Gastrocnemius medialis (tissue), 4 donors: Measurements from ENCODE around the gene STK11IP. TPM values are rescaled to one million over a fixed set of nuclear protein-coding genes. Genes with fewer than 3 reads are reported as not detected.
A peak's percentile ranks its signal among the peaks of the same experiment; 100 is the strongest.

Experiments used
- ATAC-seq, 2 donors: fragments of 150-250 bp; one replicate each; pipeline ENCODE4 v1.9.1; 2016
- DNase-seq, 2 donors: peaks; one replicate each; pipeline ENCODE4 v3.0.0-alpha.2; 2019
- H3K27ac ChIP-seq, 4 donors: fragments of 200-600 bp; sonication (generic); 1 replicate in 1 of 4; 2 replicates in 3 of 4; pipeline ENCODE4 v1.5.1; 2016 to 2018; ENCODE audit warnings: mild to moderate bottlenecking in 2 of 4, moderate library complexity in 1 of 4
- H3K27me3 ChIP-seq, 3 donors: fragments of 200-600 bp; sonication (generic) in 2 of 3; 1 replicate in 1 of 3; 2 replicates in 2 of 3; pipeline versions ENCODE4 v1.5.1 to v1.6.0; 2016 to 2019; ENCODE audit warnings: mild to moderate bottlenecking in 1 of 3, moderate library complexity in 1 of 3
- H3K36me3 ChIP-seq, 2 donors: fragments of 200-600 bp; sonication (generic) in 1 of 2; one replicate each; pipeline ENCODE4 v1.5.1; 2017 to 2018
- H3K4me1 ChIP-seq, 2 donors: fragments of 200-600 bp; sonication (generic) in 1 of 2; one replicate each; pipeline ENCODE4 v1.5.1; 2016 to 2017; ENCODE audit warnings: mild to moderate bottlenecking in 2 of 2
- H3K4me3 ChIP-seq, 4 donors: fragments of 200-600 bp; sonication (generic) in 3 of 4; 1 replicate in 1 of 4; 2 replicates in 3 of 4; pipeline ENCODE4 v1.5.1; 2016 to 2019; ENCODE audit warnings: mild to moderate bottlenecking in 2 of 4
- H3K9me3 ChIP-seq, 3 donors: fragments of 200-600 bp; sonication (generic) in 2 of 3; 1 replicate in 1 of 3; 2 replicates in 2 of 3; pipeline ENCODE4 v1.5.1; 2016 to 2019
- CTCF ChIP-seq, 5 experiments: fragments of 450-650 bp in 3 of 5; fragments of 200-600 bp in 2 of 5; sonication (generic) in 2 of 5; IDR thresholded peaks in 4 of 5; conservative IDR thresholded peaks in 1 of 5; 1 replicate in 4 of 5; 2 replicates in 1 of 5; pipeline ENCODE4 v1.5.1; 2016 to 2019; ENCODE audit warnings: antibody characterized with exemption in 5 of 5, mild to moderate bottlenecking in 3 of 5, moderate library complexity in 3 of 5
- POLR2A ChIP-seq, 2 donors: fragments of 450-650 bp; IDR thresholded peaks; one replicate each; pipeline ENCODE4 v1.6.1; 2017; ENCODE audit warnings: antibody characterized with exemption in 2 of 2, mild to moderate bottlenecking in 2 of 2, moderate library complexity in 2 of 2
- in situ Hi-C, 4 donors: fragments of 200-750 bp; cut with MboI; loops; one replicate each; pipeline versions ENCODE4 v1.15.0 to v1.8.0; 2017; ENCODE audit warnings: low sequenced_read_pairs in 4 of 4
- intact Hi-C: fragments of 100-400 bp; cut with DNase I; formaldehyde crosslinking; loops from one replicate; pipeline ENCODE4 v1.15.1; 2023; ENCODE audit warnings: low total_unique reads
- total RNA-seq, 4 donors: library from RNA; depleted of rRNA; stranded (reverse); fragments of >200 nt; gene quantifications; one replicate each; pipeline versions ENCODE4 v1.1.0 to v1.2.3, GENCODE V29; 2016

Gene STK11IP
- 1 to 10 TPM; 5.4 to 7.5 (median 6.5) TPM for total RNA-seq

GRCh38 chr2:219597552-219598307 lies at the start of gene STK11IP:
TSS of gene STK11IP (plus strand) at chr2:219597857. CDS start at chr2:219598120, 263 bp downstream.
- peak within 1 kb of the TSS; percentile 88 to 96 (median 92) for H3K27ac ChIP-seq
- DNase-seq: peak; percentile 95 to 97
- intact Hi-C loops: loop anchor here (1.0 to 5.0 kb wide), 6 partner anchors 26 to 350 kb away; partner anchors contain the start of genes CHPF, DNPEP, GLB1L and GMPPA
- TF ChIP-seq POLR2A (IDR thresholded peaks at IDR 0.05) (peak; percentile 51), CTCF (IDR thresholded peaks at IDR 0.05 in 4 of 5, conservative IDR thresholded peaks at IDR 0.05 in 1 of 5) (no peak)
- peak; percentile 95 to 98 for ATAC-seq
- in situ Hi-C loops: no loop called here
- no peaks in the 10 kb centered on the region for H3K9me3 ChIP-seq
- no peaks in the 10 kb centered on the region for H3K27me3 ChIP-seq
- H3K36me3 ChIP-seq: peaks cover 0 to 9% of the 10 kb centered on the region in 2 donors
- H3K4me3 ChIP-seq: peak within 1 kb of the TSS; percentile 73 to 91 (median 84)
- H3K4me1 ChIP-seq: peaks cover 12 to 16% of the 10 kb centered on the region in 2 donors

DNA sequence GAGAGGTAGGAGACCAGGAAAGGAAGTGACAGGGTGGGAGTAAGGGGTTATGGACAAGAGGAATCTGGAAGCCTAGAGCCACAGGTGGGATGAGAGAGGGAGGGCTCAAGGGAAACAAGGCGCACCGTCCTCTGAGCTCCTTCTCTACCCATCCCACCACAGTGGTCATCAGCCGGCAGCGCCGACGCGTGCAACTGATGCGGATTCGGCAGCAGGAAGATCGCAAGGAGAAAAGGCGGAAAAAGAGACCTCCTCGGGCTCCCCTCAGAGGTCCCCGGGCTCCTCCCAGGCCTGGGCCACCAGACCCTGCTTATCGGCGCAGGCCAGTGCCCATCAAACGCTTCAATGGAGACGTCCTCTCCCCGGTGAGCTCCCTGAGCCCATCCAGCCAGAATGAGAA lies 48.7 kb upstream of the STK11IP start:
- H3K4me3 ChIP-seq: no peak overlapping the region
- DNase-seq (no peak), ATAC-seq (no peak)
- no peak overlapping the region for H3K27ac ChIP-seq
- no peaks in the 10 kb centered on the region for H3K9me3 ChIP-seq
- peaks cover 16 to 19% of the 10 kb centered on the region in 2 donors for H3K4me1 ChIP-seq
- no peaks in the 10 kb centered on the region for H3K27me3 ChIP-seq
- TF ChIP-seq CTCF (IDR thresholded peaks at IDR 0.05 in 4 of 5, conservative IDR thresholded peaks at IDR 0.05 in 1 of 5): no peak
- no peak for TF ChIP-seq POLR2A (IDR thresholded peaks at IDR 0.05)
- in situ Hi-C loops (loop anchor here in 1 of 4 donors (25.0 kb wide), 1 partner anchor 262 kb away; the partner anchor contains the start of gene DNAJB2), intact Hi-C loops (no loop called here)
- H3K36me3 ChIP-seq: no peaks in the 10 kb centered on the region

DNA sequence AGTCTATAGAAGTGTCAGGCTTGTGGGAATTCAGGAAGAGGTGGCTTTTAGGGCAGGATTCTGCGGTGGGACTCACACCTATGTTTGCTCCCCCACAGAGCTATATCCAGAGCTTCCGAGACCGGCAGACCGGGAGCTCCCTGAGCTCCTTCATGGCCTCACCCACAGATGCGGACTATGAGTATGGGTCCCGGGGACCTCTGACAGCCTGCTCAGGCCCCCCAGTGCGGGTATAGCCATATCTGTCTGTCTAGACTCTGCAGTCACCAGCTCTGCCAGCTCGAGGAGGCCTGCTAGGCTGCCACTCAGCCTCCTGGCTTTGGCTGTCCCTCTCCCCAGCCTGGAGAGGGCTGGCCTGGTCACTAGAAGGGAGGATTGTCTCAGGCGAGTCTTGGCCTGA lies 48.0 kb upstream of the STK11IP start:
- Histone ChIP-seq H3K4me3 (no peak overlapping the region), H3K27ac (no peak overlapping the region), H3K9me3 (no peaks in the 10 kb centered on the region), H3K27me3 (no peaks in the 10 kb centered on the region), H3K4me1 (peaks cover 10 to 17% of the 10 kb centered on the region in 2 donors), H3K36me3 (no peaks in the 10 kb centered on the region)
- TF ChIP-seq POLR2A (IDR thresholded peaks at IDR 0.05): no peak
- TF ChIP-seq CTCF (IDR thresholded peaks at IDR 0.05 in 4 of 5, conservative IDR thresholded peaks at IDR 0.05 in 1 of 5): no peak
- DNase-seq (no peak), ATAC-seq (no peak)
- in situ Hi-C loops (loop anchor here in 1 of 4 donors (25.0 kb wide), 1 partner anchor 262 kb away; the partner anchor contains the start of gene DNAJB2), intact Hi-C loops (no loop called here)

DNA sequence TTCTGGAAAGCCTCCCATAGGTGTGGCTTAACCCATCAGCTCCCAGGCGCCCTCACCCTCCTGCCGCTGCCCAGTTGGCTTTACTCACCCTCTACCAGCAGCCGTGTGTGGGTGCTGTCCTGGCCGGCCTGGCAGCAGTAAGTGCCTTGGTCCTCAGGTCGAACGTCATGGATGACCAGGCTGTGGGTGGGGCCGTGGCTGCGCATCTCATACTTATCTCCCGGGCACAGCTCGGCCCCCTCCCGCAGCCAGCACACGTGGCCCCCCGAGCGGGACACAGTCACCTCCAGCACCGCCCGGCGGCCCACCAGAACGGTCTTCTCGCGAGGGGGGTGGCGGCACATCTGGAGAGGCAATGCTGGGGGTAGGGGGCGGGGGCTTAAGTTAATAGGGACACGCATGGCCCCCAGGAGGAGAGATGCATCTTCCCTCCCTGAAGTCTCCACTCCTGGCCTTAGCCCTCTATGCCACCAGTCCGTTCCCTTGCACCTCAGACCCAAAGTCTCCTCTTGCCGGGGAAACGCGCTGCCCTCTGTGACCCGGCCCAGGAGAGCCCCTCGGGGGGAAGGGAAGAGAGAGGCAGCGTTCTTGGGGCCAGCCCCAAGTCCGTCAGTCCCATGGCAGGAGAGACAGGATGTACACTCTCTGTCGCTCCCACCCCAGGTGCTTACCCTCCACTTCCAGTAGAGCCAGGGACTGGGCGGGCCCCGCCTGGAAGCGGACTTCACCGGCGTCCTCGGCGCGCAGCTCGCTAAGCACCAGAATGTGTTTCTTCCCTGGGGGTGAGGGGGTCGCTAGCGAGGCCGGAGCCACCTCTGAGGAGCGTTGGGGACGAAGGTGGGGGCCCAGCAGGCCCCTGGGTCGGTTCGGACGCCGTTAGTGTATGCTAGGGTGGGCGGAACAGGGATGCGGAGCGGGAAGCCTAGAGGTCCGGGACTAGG lies 45.9 kb upstream of the STK11IP start:
- no peaks in the 10 kb centered on the region for H3K9me3 ChIP-seq
- peaks cover 8 to 17% of the 10 kb centered on the region in 2 donors for H3K4me1 ChIP-seq
- H3K4me3 ChIP-seq: peak overlapping the region; percentile 57 to 67 (median 64)
- H3K27ac ChIP-seq: peak overlapping the region in 1 of 4 donors; percentile 45
- ATAC-seq: no peak
- DNase-seq: no peak
- H3K36me3 ChIP-seq: no peaks in the 10 kb centered on the region
- no peaks in the 10 kb centered on the region for H3K27me3 ChIP-seq
- TF ChIP-seq POLR2A (IDR thresholded peaks at IDR 0.05) (no peak), CTCF (IDR thresholded peaks at IDR 0.05 in 4 of 5, conservative IDR thresholded peaks at IDR 0.05 in 1 of 5) (no peak)
- in situ Hi-C loops: no loop called here
- intact Hi-C loops: no loop called here
